Adrenal gland (tissue), 12 donors: ENCODE data around the gene THRB. TPM values are rescaled to one million over a fixed set of nuclear protein-coding genes. Genes with fewer than 3 reads are reported as not detected.

Experiments used
- DNase-seq, 7 donors: peaks; one replicate each; pipeline ENCODE4 v3.0.0-alpha.2; 2019 to 2020
- H3K27ac ChIP-seq, 5 donors: fragments of 200-600 bp; sonication (generic) in 4 of 5; 1 replicate in 3 of 5; 2 replicates in 2 of 5; pipeline versions ENCODE4 v1.5.1 to v1.8.0; 2016 to 2020; ENCODE audit warnings: mild to moderate bottlenecking in 1 of 5
- H3K27me3 ChIP-seq: fragments of 200-600 bp; 2 replicates; pipeline ENCODE4 v1.8.0; 2021
- H3K36me3 ChIP-seq, 2 donors: fragments of 200-600 bp; replicated peaks in 1 of 2; 1 replicate in 1 of 2; 2 replicates in 1 of 2; pipeline versions ENCODE4 v1.5.1 to v1.8.0; 2018 to 2022
- H3K4me1 ChIP-seq, 2 donors: fragments of 200-600 bp; replicated peaks in 1 of 2; 1 replicate in 1 of 2; 2 replicates in 1 of 2; pipeline versions ENCODE4 v1.5.1 to v1.8.0; 2018 to 2021
- H3K4me3 ChIP-seq, 4 donors: fragments of 200-600 bp; sonication (generic) in 3 of 4; one replicate each; pipeline ENCODE4 v1.5.1; 2016 to 2018
- H3K9me3 ChIP-seq, 3 donors: fragments of 200-600 bp; sonication (generic) in 1 of 3; replicated peaks in 1 of 3; 1 replicate in 2 of 3; 2 replicates in 1 of 3; pipeline versions ENCODE4 v1.5.1 to v1.8.0; 2016 to 2021
- POLR2A ChIP-seq, 2 donors: fragments of 450-650 bp; IDR thresholded peaks; one replicate each; pipeline ENCODE4 v1.6.1; 2017; ENCODE audit warnings: antibody characterized with exemption in 2 of 2, mild to moderate bottlenecking in 2 of 2, moderate library complexity in 1 of 2
- WGBS, 4 donors: extraction: QIAGEN DNeasy Blood & Tissue Kit in 2 of 4; methylation state at CpG; one replicate each; pipeline versions ENCODE4 v1.1.5 to v1.1.7; 2013 to 2017; 5-methylcytosine and 5-hydroxymethylcytosine counted together
- intact Hi-C, 2 donors: fragments of 100-400 bp; cut with DNase I; formaldehyde crosslinking; loops; one replicate each; pipeline versions ENCODE4 v1.14.1 to v1.15.0; 2022 to 2023
- polyA plus RNA-seq, 3 donors: library from polyadenylated mRNA; stranded (reverse); fragments of 200-250 nt in 2 of 3; fragments of 350-450 nt in 1 of 3; fragmentation: Illumina TruSeq in 1 of 3; extraction: RNeasy Lipid Tissue Mini Kit (QIAGEN cat#74804) in 1 of 3; gene quantifications; one replicate each; pipeline ENCODE4 v1.2.3, GENCODE V29; 2013 to 2014
- total RNA-seq, 9 donors: library from RNA; depleted of rRNA in 4 of 9; stranded (reverse); fragments of >200 nt in 4 of 9; fragments of 120-200 nt in 1 of 9; fragmentation: NEBNext Ultra II Directional in 1 of 9; extraction: Animal tissue kit (Norgen Biotek cat#: 25700) in 1 of 9; gene quantifications; one replicate each; pipeline versions ENCODE4 v1.1.0 to v1.2.4, GENCODE V29; 2013 to 2023
- TF ChIP-seq, protein P1 (sequence below), 6 experiments: fragments of 450-650 bp in 4 of 6; fragments of 200-600 bp in 2 of 6; sonication (generic) in 1 of 6; IDR thresholded peaks; 1 replicate in 5 of 6; 2 replicates in 1 of 6; pipeline versions ENCODE4 v1.5.1 to v1.8.0; 2016 to 2021; ENCODE audit warnings: antibody characterized with exemption in 6 of 6, mild to moderate bottlenecking in 2 of 6, moderate library complexity in 1 of 6
- donor health status: healthy with polysubstance abuse.
- donor health status: Bipolar disorder and iron deficiency.
- donor health status: DM: yes; HTN: yes; CAD: no.
- donor health status: DM: no; HTN: no; CAD: no.
- donor health status: DM: no; HTN: no; CAD: no.
- donor health status: DM: yes; HTN: yes; CAD: no.

THRB gene
- total and polyA plus RNA-seq, 12 donors = 3.0 to 30.7 (median 13.5) TPM

DNA sequence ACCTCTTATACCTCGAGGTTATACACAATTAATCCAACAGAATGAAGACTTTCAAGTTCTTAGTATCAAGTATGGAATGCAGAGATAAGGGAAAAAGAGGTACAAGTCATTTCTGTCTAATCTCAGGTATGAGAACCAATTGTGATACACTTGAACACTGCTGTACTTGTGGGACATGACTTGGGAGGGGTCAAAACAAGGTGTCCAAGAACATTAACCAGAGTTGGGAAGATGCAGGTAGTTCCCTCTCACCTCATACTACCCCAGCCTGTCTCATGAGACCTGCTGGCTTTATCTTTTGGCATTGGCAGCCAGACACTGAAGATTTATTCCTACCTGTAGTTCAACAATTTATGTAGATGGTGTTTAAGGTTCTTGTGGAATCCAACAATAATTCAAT lies 339.9 kb downstream of the THRB start:
- no peak for TF ChIP-seq POLR2A (IDR thresholded peaks at IDR 0.05)
- TF ChIP-seq, protein P1, sequence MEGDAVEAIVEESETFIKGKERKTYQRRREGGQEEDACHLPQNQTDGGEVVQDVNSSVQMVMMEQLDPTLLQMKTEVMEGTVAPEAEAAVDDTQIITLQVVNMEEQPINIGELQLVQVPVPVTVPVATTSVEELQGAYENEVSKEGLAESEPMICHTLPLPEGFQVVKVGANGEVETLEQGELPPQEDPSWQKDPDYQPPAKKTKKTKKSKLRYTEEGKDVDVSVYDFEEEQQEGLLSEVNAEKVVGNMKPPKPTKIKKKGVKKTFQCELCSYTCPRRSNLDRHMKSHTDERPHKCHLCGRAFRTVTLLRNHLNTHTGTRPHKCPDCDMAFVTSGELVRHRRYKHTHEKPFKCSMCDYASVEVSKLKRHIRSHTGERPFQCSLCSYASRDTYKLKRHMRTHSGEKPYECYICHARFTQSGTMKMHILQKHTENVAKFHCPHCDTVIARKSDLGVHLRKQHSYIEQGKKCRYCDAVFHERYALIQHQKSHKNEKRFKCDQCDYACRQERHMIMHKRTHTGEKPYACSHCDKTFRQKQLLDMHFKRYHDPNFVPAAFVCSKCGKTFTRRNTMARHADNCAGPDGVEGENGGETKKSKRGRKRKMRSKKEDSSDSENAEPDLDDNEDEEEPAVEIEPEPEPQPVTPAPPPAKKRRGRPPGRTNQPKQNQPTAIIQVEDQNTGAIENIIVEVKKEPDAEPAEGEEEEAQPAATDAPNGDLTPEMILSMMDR (IDR thresholded peaks at IDR 0.05) = no peak
- Histone ChIP-seq H3K27ac (no peak overlapping the region), H3K27me3 (no peaks in the 10 kb centered on the region), H3K4me1 (peaks cover 11 to 13% of the 10 kb centered on the region in 2 donors), H3K36me3 (no peaks in the 10 kb centered on the region), H3K4me3 (no peak overlapping the region), H3K9me3 (no peaks in the 10 kb centered on the region)
- WGBS, 4 donors = 50 to 70% (median 57%) methylated on average over 1 of the region's 1 CpG
- DNase-seq = no peak
- intact Hi-C loops = no loop called here

- Histone ChIP-seq H3K9me3 (no peaks in the 10 kb centered on the region), H3K4me1 (peaks cover 11 to 13% of the 10 kb centered on the region in 2 donors), H3K27ac (no peak overlapping the region), H3K36me3 (no peaks in the 10 kb centered on the region), H3K27me3 (no peaks in the 10 kb centered on the region), H3K4me3 (no peak overlapping the region)
- intact Hi-C loops = no loop called here
- DNase-seq = no peak
- 59 to 80% (median 68%) methylated on average over 2 of the region's 2 CpGs for WGBS, 4 donors
- TF ChIP-seq, protein P1 (IDR thresholded peaks at IDR 0.05) = no peak
- TF ChIP-seq POLR2A (IDR thresholded peaks at IDR 0.05) = no peak
Measured at GRCh38 chr3:24154013-24154695, 340.5 kb downstream of the THRB start.

DNA sequence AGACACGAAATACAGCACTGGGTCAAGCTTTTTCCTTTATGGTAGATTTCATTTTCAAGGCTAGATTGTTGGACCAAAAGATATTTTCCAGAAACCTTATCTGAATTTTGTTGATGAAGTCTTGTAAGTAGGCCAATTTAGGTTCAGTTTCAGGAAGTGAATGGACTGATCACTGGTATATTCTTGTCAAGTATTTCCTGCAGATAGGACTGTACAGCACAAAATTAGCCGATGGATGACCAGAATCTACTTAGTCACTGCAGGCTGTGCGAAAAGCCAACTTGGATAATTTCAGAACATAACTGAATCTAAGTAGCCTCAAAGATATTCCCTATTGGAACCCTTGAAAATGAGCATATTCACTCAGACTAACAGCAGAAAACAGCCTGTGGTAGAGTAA lies 343.1 kb downstream of the THRB start:
- DNase-seq = no peak
- WGBS, 4 donors = 18 to 33% (median 29%) methylated on average over 3 of the region's 3 CpGs
- Histone ChIP-seq H3K36me3 (no peaks in the 10 kb centered on the region), H3K4me3 (no peak overlapping the region), H3K9me3 (no peaks in the 10 kb centered on the region), H3K27ac (peak overlapping the region in 1 of 5 donors; percentile 46), H3K27me3 (no peaks in the 10 kb centered on the region), H3K4me1 (peaks cover 11 to 13% of the 10 kb centered on the region in 2 donors)
- intact Hi-C loops = no loop called here
- TF ChIP-seq, protein P1 (IDR thresholded peaks at IDR 0.05) = no peak
- no peak for TF ChIP-seq POLR2A (IDR thresholded peaks at IDR 0.05)

GRCh38 chr3:24149032-24149431 lies 345.6 kb downstream of the THRB start:
- Histone ChIP-seq H3K4me1 (peaks cover 19 to 27% of the 10 kb centered on the region in 2 donors), H3K36me3 (no peaks in the 10 kb centered on the region), H3K9me3 (no peaks in the 10 kb centered on the region), H3K4me3 (no peak overlapping the region), H3K27me3 (no peaks in the 10 kb centered on the region), H3K27ac (no peak overlapping the region)
- WGBS, 4 donors = 89 to 92% (median 90%) methylated on average over 2 of the region's 2 CpGs
- DNase-seq = no peak
- TF ChIP-seq, protein P1 (IDR thresholded peaks at IDR 0.05) = no peak
- no peak for TF ChIP-seq POLR2A (IDR thresholded peaks at IDR 0.05)
- intact Hi-C loops = no loop called here
